ENCODE data around the gene KLF13.

KLF13 gene

DNA sequence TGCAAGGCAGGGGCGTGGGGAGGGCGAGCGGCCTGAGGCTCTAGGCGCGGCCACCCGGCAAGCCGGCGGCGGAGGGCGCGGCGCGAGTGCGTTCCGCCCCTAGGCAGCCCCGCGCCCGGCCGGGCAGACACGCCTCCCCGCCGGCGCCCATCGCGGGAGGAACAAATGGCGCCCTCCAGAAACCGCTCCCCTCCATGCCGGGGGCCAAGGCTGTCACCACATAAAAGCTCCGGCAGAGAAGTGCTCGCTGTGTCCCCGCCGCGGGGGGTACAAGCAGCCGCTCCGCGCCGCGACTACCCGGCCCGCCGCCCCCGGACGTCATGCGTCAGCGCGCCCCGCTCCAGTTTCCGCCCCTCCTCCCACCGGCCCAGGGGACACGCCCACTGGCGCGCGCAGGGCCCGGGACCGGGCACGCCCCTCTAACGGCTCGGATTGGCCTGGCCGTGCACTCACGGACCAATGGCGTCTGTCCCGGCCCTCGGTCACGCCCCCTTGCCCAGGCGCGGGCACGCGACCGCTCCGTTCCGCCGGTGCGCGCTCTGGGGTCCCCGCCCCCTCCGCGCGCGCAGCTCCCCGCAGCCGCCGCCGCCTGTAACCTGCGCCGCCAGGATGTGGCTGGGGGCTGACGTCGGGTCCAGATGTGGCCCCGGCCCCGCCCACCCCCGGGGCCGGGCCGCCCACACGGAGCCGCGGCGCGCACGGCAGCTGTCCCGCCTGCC lies at the start of gene KLF13:
Gene KLF13, plus strand, starts transcription at position 680 of the 719 bp plus-strand sequence. CDS start 378 bp downstream, outside the sequence.
- peak; percentile 92 for DNase-seq

DNA sequence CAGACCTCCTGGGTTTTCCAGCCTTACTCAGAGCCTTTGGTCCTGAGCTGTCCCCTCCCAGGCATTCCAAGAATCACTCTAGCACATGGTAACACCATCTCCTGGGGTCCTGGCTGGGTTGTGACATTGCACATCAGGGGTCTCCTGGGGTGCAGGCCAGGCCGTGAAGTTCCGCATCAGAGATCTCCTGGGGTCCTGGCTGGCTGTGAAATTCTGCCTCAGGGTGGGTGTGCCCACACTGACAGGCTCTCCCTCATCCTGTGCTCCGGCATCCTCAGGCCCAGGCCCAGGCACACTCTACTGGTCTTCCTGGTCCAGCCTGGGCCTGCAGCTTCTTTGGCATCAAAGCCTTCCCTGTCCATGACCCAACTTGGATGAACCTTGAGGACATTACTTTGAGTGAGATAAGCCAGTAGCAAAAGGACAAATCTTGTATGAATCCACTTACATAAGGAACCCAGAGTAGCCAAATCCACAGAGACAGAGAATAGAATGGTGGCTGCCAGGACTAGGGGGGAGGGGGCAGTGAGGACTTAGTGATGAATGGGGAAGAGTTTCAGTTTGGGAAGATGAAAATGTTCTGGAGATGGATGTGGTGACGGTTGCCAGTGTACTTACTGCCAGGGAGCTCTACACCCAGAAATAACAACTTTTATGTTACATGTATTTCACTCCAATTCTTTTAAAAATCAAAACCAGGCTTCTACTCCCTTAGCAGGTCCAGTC lies 49.1 kb upstream of the KLF13 start:
- DNase-seq, result no peak

DNA sequence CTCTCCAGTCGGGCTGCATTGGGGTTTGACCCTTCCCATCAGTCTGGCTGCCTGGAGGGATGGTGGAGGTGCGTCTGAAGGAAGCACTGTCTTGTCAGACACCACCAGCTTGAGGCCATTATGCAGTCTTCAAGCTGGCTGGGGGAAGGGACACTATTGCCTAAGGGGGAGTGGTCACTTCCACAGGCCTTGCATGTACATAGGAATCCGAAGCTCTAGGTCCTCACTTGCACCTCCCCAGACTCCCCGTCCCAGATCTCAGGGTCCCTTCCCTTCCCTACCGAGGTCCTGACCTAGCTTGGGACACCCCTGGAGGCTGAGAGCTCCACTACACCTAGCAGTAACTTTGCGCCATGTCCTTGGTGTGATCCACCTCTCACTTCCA lies 48.6 kb upstream of the KLF13 start:
- no peak for DNase-seq

DNA sequence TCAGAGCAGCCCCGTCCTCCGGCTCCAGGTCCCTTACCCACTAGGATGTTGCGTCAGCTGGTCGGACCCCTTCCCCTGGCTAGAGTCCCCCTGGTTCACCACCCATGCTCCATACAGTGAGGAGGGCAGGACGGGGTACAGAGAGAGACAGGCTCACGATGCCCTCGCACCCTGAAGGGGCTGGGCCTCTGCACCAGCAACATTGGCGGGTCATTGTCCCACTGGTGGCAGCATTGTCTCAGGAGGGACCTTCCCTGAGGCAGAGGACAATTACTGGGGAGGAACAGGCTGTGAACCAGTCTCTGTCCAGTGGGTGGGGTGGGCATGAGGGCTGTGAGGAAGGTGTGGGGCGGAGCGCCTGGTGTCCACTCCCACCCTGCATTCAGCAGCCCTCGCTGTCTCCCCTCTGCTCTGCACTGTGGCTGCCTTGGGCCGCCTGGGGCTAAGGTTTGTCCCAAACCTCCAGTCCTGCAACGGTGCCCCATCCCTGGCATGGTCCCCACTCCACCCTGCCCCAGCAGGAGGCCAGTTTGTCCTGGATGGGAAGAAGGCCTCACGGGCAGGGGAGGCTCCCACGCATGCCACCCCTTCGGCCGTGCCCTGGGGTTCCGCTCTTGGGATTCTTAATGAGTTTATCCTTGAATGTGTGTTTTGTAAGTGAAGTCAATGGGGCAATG lies 48.0 kb upstream of the KLF13 start:
- DNase-seq, result no peak

DNA sequence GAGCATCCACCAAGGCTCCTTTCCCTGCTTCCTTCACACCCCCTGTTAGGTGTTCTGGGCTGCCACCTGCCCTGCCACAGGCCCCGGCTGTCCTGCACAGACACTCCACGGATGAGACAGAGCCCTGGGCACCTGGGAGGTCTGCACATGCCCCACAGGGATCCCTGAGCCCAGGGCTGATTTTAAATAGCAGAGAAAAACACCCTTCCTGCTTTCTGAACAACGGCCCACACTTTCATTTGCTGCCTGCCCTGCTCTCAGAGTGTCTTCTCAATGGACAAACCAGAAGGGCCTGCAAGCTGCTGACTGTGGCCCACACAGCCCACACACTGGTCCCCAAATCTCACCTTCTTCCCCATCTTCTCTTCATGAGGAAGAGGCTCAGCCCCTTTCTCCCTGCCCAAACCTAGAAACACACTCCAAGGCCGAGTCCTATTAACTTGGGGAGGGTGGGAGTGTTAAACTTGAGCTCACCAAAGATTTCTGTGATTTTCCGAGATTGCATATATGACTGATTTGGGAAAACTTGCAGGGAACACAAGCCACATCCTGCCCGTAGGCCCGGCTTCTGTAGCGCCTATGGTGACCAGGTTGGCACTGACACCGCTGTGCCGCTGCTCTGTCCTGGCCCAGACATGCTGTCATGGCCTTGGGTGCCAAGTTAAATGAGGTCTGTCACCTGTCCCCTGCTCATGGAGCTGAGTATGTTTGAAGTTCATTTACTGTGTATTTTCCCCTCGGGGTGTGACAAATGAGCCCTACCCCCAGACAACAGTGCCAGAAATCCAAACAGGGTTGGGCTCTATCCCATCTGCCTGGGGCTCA lies 47.2 kb upstream of the KLF13 start:
- DNase-seq, result no peak

DNA sequence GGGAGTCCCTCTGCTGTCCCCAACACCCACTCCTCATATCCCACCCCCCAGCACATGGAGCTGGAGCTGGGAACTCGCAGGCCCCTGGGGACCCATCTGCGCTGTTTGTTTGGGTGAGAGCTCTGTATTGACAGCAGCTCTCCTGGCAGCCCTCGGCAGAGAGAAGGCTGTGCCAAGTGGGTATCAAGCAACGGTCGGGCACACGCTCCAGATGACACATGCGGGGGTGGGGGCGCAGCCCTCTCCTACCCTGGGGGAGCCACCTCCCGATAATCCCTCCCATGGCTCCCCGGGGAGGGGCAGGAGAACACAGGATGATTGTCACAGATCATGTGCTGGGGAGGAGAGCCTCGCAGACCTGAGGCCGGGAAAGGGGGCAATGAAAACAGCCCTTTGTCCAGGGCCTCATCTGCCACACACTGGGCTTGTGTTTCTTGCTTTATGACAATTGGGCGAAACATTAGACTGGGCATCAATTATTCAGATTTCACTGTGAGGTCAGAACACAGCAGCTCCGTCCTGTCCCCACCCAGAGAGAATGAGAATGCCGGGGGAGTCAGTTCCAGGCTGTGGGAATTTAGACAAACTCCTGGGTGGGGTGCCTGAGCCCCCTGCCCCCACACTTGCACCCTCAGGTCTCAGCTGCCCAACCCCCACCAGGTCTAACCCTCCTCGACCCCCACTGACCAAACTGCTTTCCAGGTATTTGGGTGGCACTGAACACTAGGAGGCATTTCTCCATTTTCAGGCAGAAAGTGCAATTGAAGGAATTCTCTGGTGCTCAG lies 46.4 kb upstream of the KLF13 start:
- no peak for DNase-seq

DNA sequence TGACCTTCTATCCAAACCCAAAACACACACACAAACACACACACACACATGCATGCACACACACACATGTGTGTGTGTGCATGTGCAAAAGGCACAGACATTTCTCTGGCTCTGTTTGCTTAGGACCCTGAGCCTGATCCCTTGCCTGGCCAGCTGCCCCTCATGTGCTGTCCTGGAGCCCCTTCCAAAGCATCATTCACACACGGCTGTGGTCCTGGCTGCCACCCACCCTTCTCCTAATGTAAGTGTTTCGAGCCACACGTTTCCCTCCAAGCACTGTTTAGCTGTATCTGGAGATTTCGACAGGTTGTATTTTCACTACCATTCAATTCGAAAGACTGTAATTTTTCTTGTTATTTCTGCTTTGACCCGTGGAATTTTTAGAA lies 45.8 kb upstream of the KLF13 start:
- DNase-seq, result no peak

DNA sequence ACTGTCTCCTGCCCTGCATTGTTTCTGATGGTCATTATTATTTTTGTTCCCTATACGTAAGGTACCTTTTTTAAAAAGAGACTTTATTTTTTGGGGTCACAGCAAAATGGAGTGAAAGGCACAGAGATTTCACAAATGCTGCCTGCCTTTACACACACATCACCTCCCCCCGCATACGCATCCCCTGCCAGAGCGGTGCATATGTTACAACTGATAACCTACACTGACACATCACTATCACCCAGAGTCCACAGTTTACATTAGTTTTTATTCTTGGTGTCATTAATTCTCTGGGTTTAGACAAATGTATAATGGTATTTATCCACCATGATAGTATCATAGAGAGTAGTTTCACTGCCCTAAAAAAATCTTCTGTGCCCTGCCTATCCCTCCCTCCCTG lies 43.6 kb upstream of the KLF13 start:
- DNase-seq, result no peak

DNA sequence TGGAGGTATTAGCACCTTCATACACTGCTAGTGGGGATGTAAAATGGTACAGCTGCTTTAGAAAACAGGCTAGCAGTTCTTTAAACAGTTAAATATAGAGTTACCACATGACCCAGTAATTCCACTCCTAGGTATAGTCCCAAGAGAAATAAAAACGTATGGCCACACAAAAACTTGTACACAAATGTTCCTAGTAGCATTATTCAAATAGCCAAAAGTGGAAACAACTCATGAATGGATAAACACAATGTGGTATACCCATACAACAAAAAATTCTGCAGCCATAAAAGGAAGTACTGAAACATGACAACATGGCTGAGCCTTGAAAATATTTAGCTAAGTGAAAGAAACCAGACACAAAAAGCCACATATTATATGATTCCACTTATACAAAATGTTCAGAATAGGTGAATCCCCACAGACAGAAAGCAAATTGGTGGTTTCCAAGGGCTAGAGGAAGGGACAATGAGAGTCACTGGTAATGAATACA lies 40.8 kb upstream of the KLF13 start:
- no peak for DNase-seq

DNA sequence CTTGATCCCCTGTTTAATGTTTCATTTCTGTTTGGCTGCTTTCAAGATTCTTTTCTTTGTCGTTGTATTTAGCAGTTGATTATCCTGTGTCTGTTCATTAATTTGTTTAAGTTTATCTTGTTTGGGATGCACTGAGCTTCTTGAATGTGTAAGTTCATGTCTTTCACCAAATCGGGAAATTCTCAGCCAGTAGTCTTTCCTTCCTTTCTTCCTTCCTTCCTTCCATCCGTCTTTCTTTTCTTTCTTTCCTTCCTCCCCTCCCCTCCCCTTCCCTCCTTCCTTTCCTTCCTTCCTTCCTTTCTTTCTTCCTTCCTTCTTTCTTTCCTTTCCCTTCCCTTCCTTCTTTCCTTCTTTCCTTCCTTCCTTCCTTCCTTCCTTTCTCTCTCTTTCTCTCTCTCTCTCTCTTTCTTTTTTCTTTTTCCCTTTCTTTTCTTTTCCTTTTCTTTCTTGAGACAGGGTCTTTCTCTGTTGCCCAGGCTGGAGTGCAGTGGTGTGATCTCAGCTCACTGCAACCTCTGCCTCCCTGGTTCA lies 35.5 kb upstream of the KLF13 start:
- no peak for DNase-seq

DNA sequence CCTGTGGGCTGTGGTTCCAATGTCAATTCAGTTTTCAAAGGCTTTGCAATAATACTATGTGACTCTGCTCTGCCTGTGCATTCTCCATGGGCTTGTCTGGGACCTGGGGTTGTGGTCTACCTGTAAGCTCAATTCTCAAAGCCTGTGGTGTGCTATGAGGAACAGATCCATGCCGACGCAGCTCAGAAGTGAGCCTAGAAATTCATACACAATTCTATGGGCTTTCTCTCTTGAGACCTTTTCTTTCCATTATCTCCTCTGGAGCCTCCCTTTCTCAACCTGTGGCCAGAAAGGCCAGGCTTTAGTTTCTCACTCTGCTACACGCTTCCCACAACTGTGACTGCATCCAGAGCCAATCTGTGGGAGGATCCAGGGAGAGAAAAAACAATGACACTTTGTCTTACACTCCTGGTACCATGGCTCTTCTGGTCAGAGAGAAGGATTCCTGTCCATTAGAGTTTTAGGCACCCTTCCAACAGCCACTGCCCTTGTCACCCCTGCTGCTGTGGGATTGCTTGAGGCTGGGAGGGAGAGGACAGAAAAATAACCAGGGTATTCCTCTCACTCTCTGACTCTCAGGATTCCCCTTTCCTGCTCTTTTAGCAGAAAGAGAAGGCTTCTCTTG lies 34.1 kb upstream of the KLF13 start:
- no peak for DNase-seq

DNA sequence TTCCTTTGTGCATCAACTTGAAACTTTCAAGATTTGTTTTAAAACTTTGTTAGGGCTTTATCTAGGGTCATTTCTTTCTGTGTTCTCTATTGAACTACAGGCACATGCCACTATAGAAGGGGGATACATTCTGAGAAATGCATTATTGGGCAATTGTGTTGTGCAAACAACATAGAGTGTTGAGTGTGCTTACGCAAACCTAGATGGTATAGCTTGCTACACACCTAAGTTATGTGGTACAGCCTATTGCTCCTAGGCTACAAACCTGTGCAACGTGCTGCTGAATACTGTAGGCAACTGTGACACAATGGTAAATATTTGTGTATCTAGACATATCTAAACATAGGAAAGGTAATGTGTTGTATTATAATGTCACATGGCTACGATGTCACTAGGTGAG lies 33.0 kb upstream of the KLF13 start:
- no peak for DNase-seq

DNA sequence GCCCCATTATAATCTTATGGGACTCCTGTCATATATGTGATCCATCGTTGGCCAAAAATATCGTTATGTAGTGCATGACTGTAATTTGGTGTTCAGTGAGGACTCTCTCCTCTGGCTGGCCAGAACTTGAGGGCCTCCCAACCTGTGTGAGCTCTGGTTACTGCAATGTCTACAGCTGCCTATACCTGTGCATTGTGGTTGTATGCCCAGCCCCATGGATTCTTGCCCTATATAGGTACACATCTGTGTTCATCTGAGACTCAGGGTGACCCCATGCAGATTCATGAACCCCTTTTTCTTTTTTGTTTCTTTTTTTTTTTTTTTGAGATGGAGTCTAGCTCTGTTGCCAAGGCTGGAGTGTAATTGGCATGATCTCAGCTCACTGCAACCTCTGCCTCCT lies 32.6 kb upstream of the KLF13 start:
- DNase-seq, result no peak

DNA sequence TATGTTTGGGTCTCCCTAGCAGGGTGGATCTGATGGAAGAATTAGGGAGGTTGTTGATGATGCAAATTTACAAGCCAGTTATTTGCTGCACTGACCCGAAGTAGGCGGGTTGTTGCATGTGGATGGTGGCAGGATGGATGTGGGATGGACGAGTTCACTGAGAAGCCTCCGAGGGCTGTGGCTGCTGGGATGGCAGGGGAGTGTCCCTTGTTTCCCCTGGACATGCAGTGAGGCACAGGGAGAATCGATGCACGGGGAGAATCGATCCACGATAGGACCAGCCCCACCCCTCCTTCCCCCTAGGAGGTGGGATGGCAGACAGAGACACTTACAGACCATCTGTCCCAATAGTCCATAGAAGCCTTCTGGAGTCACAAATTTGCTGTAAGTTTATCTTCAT lies 31.0 kb upstream of the KLF13 start:
- no peak for DNase-seq

DNA sequence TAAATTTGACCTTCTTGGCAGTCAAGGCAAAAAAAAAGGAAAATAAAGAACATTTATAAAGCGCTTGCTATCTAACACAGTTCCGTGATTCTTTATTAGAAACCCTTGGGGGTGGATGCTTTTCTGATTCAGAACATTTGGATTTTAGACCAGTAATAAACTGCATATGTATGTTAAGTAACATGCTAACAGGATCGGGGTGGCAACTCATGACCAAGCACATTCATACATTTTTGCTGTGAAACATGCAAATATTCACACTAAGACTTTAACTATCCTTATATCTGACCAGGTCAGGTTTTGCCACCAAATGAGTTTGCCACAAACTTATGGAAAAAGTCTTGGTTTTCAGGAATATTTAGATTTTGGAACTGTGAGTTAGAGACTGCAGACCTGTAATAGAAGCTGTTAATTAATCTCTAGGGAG lies 30.4 kb upstream of the KLF13 start:
- DNase-seq, result no peak

DNA sequence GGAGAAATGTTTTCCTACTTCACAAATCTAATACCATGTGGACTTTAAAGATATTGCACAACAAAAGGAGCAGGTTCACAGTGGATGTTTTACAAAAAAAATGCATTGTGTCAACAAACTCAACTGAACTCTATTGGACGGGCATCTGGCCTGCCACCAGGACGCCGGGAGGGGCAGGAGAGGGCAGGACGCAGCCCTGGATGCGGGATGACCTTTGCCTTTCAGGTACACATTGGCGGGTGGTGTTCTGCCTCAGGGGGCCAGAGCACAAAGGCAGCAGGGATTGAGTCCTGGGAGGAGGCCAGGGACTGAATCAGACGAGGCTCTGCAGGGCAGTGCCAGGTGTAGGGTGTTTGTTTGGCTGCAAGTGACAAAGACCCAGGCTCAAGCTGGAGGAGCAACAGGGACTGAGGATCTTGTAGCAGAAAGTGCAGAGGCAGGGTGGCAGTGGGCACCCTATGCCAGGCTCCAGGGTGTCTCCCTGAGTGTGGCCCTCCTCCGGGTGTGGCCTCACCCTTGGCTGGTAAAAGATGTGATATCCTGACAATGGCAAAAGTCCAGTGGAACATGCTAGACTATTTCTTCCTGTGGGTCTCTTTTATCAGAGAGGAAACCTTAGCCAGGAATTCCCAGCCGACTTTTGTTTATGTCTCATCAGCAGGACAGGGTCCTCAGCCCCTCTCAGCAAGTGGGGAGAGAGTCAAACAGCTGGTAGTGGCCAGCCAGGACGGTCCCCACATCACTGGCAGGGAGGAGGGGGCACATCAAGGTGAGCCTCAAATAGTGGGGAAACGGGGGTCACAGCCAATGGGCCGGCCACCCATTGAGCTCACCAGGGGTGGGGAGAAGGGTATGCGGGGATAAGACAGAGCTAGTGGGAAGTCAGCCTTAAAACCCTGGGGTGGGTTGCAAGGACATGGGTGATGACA lies 29.7 kb upstream of the KLF13 start:
- DNase-seq, result no peak

DNA sequence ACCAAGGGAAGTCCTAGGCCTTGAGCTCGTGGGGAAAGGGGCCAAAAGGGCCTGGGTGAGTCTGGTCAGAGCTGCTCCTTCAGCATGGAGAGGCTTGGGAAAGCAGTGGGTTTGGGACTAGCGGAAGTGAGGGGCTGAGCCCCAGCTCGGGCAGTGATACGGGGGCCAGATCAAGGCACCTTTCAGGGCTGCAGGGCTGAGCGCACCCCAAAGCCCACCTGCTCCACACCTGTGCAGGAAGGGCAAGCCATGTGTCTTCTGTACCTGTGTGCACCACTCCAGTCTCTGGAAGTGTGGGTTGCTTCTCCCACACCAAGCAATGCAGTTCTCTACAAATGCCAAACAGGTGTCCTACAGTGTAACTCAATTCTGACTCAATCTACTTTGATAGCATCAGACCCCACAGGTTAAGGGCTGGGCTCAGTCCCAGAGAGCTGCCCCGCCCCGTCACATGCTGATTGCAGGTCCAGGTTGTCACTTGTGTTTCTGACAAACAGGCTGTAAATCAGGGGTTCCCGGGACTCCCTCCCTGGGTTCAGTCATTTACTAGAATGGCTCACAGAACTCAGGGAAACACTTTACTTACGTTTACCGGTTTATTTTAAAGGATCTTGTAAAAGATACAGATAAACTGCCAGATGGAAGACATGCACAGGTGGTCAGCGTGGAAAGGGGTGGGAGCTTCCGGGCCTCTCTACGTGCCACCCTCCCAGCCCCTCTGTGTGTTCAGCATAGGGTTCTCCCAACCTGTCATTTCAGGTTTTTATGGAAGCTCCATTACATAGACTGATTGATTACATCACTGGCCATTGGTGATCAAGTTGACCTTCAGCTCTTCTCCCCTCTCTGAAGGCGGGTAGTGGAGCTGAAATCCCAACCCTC lies 28.8 kb upstream of the KLF13 start:
- no peak for DNase-seq

DNA sequence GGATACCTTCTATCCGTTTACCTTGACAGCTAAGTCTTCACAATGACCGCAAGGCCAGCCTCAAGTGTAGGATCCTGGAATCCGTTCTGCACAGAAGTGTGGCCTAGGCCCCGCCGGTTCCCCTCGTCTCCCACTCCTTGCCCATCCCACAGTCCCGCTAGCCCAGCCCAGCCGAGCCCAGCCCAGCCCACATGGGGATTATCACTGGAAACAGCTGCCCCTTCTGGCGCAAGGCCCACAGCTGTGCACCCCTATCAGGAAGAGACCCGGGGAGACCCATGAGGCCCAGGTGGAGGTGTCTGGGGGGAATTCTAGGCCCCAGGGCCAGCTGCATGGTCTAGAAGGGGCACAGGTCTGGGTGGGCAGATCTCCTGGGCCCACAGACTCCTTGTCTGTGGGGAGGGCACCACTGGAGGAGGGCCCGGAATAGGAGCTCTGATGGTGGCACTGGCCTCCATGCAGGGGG lies 27.9 kb upstream of the KLF13 start:
- no peak for DNase-seq

DNA sequence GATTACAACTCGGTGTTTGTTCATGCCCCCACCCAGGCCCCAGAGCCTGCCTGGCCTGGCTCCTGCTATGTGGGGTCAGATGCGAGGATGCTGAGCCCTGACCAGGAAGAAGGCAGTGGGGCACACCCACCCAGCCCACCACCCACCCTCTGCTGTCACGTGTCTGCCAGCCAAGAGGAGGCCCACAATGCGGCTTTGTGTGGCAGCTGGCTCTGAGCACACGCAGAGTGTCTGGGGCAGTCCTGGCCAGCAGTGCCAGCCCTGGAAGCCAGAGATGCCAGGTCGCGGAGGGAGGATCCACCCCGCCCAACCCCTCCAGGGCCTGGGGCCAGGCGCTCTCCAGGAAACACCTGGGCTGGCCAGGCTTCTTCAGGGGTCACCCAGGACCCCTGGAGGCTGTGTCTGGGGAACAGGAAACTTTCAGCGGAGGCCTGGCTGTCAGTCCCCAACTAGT lies 26.4 kb upstream of the KLF13 start:
- no peak for DNase-seq
